ENCODE data around the gene OTOL1.

DNA sequence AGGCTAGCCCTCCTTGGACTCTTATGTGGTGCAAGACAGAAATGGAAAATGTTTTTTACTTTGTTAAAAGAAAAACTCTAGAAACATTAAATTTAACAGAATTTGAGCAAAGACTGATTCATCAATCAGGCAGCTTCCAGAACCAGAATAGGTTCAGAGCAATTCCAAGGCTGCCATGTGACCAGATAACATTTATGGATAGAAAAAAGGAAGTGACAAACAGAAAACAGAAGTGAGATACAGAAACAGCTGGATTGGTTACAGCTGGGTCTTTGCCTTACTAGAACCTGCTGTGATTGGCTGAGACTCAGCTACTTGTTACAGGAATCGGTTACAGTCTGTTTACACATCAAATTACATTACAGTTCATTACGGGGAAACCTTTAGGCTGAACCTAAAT, 22.5 kb upstream of the OTOL1 start:
- TF ChIP-seq, protein P1, sequence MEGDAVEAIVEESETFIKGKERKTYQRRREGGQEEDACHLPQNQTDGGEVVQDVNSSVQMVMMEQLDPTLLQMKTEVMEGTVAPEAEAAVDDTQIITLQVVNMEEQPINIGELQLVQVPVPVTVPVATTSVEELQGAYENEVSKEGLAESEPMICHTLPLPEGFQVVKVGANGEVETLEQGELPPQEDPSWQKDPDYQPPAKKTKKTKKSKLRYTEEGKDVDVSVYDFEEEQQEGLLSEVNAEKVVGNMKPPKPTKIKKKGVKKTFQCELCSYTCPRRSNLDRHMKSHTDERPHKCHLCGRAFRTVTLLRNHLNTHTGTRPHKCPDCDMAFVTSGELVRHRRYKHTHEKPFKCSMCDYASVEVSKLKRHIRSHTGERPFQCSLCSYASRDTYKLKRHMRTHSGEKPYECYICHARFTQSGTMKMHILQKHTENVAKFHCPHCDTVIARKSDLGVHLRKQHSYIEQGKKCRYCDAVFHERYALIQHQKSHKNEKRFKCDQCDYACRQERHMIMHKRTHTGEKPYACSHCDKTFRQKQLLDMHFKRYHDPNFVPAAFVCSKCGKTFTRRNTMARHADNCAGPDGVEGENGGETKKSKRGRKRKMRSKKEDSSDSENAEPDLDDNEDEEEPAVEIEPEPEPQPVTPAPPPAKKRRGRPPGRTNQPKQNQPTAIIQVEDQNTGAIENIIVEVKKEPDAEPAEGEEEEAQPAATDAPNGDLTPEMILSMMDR (IDR thresholded peaks at IDR 0.05; ENCODE audit: insufficient read depth, low read length, poor library complexity, severe bottlenecking): no peak
- TF ChIP-seq EZH2phosphoT487 (conservative IDR thresholded peaks at IDR 0.05; ENCODE audit: low read length): no peak

Measured in SU-DHL-6 (cell line).